GM23338 (cell line): ENCODE results near the gene PSMB8. TPM values are rescaled to one million over a fixed set of nuclear protein-coding genes. Genes with fewer than 3 reads are reported as not detected.

ENCODE experiments used
- ATAC-seq: fragments of 200-7000 bp; cut with Tn5 transposase; 3 replicates; pipeline ENCODE4 v1.9.1; 2020
- DNase-seq: peaks from one replicate; pipeline ENCODE4 v3.0.0-alpha.2; 2015; ENCODE audit warnings: low spot score
- H2AFZ ChIP-seq: fragments of 200-600 bp; sonication (generic); 2 replicates; pipeline ENCODE4 v1.8.0; 2016; ENCODE audit warnings: antibody characterized with exemption, mild to moderate bottlenecking, moderate library complexity
- H3F3A ChIP-seq: fragments of 200-600 bp; sonication (generic); replicated peaks from 2 replicates; pipeline ENCODE4 v1.8.0; 2017; ENCODE audit warnings: antibody characterized with exemption, mixed run types, low read depth
- H3K27ac ChIP-seq: fragments of 200-600 bp; sonication (generic); 2 replicates; pipeline ENCODE4 v1.6.1; 2016; ENCODE audit warnings: low read depth
- H3K27me3 ChIP-seq: fragments of 200-600 bp; sonication (generic); 2 replicates; pipeline ENCODE4 v1.8.0; 2016; ENCODE audit warnings: mild to moderate bottlenecking, mixed run types, moderate library complexity; ENCODE audit not compliant: insufficient read depth
- H3K36me3 ChIP-seq: fragments of 200-600 bp; sonication (generic); 2 replicates; pipeline ENCODE4 v1.8.0; 2016; ENCODE audit warnings: mild to moderate bottlenecking; ENCODE audit not compliant: insufficient read depth
- H3K4me1 ChIP-seq: fragments of 200-600 bp; sonication (generic); 2 replicates; pipeline ENCODE4 v1.8.0; 2016; ENCODE audit warnings: mild to moderate bottlenecking, moderate library complexity; ENCODE audit not compliant: insufficient read depth
- H3K4me2 ChIP-seq: fragments of 200-600 bp; sonication (generic); 2 replicates; pipeline ENCODE4 v1.7.1; 2017; ENCODE audit warnings: mixed run types
- H3K4me3 ChIP-seq: fragments of 200-600 bp; sonication (generic); 2 replicates; pipeline ENCODE4 v1.6.1; 2016; ENCODE audit warnings: mixed run types
- H3K79me2 ChIP-seq: fragments of 200-600 bp; sonication (generic); replicated peaks from 2 replicates; pipeline ENCODE4 v1.8.0; 2017; ENCODE audit warnings: mild to moderate bottlenecking; ENCODE audit not compliant: insufficient read depth
- H3K9me2 ChIP-seq: fragments of 200-600 bp; sonication (generic); 2 replicates; pipeline ENCODE4 v1.8.0; 2017; ENCODE audit not compliant: insufficient read depth
- H4K20me1 ChIP-seq: fragments of 200-600 bp; sonication (generic); replicated peaks from 2 replicates; pipeline ENCODE4 v1.8.0; 2017; ENCODE audit warnings: mild to moderate bottlenecking; ENCODE audit not compliant: insufficient read depth
- H3K27ac Mint-ChIP-seq: 2 replicates; pipeline ENCODE4 v1.8.0; 2020; ENCODE audit warnings: inconsistent platforms, mild to moderate bottlenecking, moderate library complexity, mixed read lengths
- H3K27me3 Mint-ChIP-seq: 3 replicates; pipeline ENCODE4 v1.8.0; 2022; ENCODE audit warnings: low read depth, mild to moderate bottlenecking, moderate library complexity, mixed read lengths, inconsistent platforms; ENCODE audit not compliant: insufficient read depth, poor library complexity
- H3K36me3 Mint-ChIP-seq: 3 replicates; pipeline ENCODE4 v1.8.0; 2021; ENCODE audit warnings: low read depth, mild to moderate bottlenecking, inconsistent platforms, moderate library complexity, mixed read lengths
- H3K4me1 Mint-ChIP-seq: 3 replicates; pipeline ENCODE4 v1.8.0; 2020; ENCODE audit warnings: mild to moderate bottlenecking, inconsistent platforms, mixed read lengths
- H3K4me3 Mint-ChIP-seq: 3 replicates; pipeline ENCODE4 v1.8.0; 2021; ENCODE audit warnings: moderate library complexity, mild to moderate bottlenecking, inconsistent platforms, mixed read lengths
- H3K9me3 Mint-ChIP-seq: 3 replicates; pipeline ENCODE4 v1.8.0; 2020; ENCODE audit warnings: moderate library complexity, mild to moderate bottlenecking, inconsistent platforms, mixed read lengths
- CREB1 ChIP-seq: fragments of 250-450 bp; sonication (Bioruptor Pico); IDR thresholded peaks from 2 replicates; pipeline ENCODE4 v1.5.0; 2020; ENCODE audit warnings: low read depth, mild to moderate bottlenecking, moderate library complexity
- EZH2 ChIP-seq: fragments of 200-600 bp; sonication (generic); IDR thresholded peaks from one replicate; pipeline ENCODE4 v1.8.0; 2017; ENCODE audit warnings: antibody characterized with exemption, mild to moderate bottlenecking, low read depth; ENCODE audit not compliant: unreplicated experiment
- EZH2phosphoT487 ChIP-seq: fragments of 200-600 bp; sonication (generic); IDR thresholded peaks from one replicate; pipeline ENCODE4 v1.8.1; 2018; ENCODE audit warnings: antibody characterized with exemption; ENCODE audit not compliant: unreplicated experiment
- NANOG ChIP-seq: IDR thresholded peaks from 2 replicates; pipeline ENCODE4 v1.6.1; 2016; ENCODE audit warnings: antibody characterized with exemption, borderline replicate concordance
- STAT1 ChIP-seq: IDR thresholded peaks from one replicate; pipeline ENCODE4 v1.6.1; 2016; ENCODE audit warnings: antibody characterized with exemption; ENCODE audit not compliant: unreplicated experiment
- ZNF114 ChIP-seq: fragments of 250-450 bp; sonication (Bioruptor Pico); IDR thresholded peaks from 2 replicates; pipeline ENCODE4 v1.5.0; 2020; ENCODE audit warnings: mild to moderate bottlenecking, moderate library complexity
- ZNF331 ChIP-seq: fragments of 250-450 bp; sonication (Bioruptor Pico); IDR thresholded peaks from 2 replicates; pipeline ENCODE4 v1.5.0; 2020; ENCODE audit warnings: low read depth, mild to moderate bottlenecking, moderate library complexity
- polyA plus RNA-seq: library from polyadenylated mRNA; unstranded; fragments of >200 nt; fragmentation: Nextera tagmentation; extraction: Ambion mirVana; gene quantifications from 2 replicates; pipeline ENCODE4 v1.2.1, GENCODE V29; 2016
- total RNA-seq: library from RNA; depleted of rRNA; stranded (reverse); fragments of >200 nt; shearing (Covaris generic); gene quantifications from 2 replicates; pipeline ENCODE4 v1.2.3, GENCODE V29; 2014
- TF ChIP-seq, protein P1 (sequence below): IDR thresholded peaks from one replicate; pipeline ENCODE4 v1.6.1; 2018; ENCODE audit warnings: antibody characterized with exemption; ENCODE audit not compliant: unreplicated experiment

Gene PSMB8
- total and polyA plus RNA-seq, 2 experiments from 2014 or later, result 16.5 to 27.6 TPM

DNA sequence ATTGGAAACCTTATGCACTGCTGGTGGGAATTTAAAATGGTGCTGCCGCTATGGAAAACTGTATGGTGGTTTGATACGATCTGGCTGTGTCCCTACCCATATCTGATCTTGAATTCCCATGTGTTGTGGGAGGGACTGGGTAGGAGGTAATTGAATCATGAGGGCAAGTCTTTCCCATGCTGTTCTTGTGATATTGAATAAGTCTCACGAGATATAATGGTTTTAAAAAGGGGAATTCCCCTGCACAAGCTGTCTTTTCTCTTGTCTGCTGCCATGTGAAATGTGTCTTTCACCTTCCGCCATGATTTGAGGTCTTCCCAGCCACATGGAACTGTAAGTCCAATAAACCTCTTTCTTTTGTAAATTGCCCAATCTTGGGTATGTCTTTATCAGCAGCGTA, 10.2 kb downstream of the PSMB8 start (continued):
- TF ChIP-seq, protein P1, sequence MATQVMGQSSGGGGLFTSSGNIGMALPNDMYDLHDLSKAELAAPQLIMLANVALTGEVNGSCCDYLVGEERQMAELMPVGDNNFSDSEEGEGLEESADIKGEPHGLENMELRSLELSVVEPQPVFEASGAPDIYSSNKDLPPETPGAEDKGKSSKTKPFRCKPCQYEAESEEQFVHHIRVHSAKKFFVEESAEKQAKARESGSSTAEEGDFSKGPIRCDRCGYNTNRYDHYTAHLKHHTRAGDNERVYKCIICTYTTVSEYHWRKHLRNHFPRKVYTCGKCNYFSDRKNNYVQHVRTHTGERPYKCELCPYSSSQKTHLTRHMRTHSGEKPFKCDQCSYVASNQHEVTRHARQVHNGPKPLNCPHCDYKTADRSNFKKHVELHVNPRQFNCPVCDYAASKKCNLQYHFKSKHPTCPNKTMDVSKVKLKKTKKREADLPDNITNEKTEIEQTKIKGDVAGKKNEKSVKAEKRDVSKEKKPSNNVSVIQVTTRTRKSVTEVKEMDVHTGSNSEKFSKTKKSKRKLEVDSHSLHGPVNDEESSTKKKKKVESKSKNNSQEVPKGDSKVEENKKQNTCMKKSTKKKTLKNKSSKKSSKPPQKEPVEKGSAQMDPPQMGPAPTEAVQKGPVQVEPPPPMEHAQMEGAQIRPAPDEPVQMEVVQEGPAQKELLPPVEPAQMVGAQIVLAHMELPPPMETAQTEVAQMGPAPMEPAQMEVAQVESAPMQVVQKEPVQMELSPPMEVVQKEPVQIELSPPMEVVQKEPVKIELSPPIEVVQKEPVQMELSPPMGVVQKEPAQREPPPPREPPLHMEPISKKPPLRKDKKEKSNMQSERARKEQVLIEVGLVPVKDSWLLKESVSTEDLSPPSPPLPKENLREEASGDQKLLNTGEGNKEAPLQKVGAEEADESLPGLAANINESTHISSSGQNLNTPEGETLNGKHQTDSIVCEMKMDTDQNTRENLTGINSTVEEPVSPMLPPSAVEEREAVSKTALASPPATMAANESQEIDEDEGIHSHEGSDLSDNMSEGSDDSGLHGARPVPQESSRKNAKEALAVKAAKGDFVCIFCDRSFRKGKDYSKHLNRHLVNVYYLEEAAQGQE, result no peak
- TF ChIP-seq ZNF331 (no peak), NANOG (no peak), EZH2phosphoT487 (no peak), CREB1 (CRISPR knock-in tag) (no peak)

DNA sequence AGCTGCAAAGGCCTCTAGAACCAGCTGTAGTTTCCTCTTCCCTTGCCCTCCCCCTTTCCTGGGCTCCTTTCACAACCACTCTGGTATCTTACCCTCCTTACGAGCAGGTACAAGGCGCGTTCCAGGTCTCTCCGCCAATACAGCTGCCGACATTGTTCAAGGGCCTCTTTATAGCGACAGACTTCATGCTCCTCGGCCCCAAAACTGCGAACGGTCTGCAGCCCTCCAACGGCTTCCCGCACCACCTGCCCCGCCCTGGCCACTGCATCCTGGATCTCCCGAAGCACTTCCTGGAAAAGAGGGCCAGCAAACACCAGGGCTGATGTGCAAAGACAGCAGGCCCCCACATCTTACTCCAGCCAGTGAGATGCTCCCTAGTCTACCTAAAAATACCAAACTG, 11.3 kb downstream of the PSMB8 start:
- H3K4me1 ChIP-seq, result peaks cover 10% of the 10 kb centered on the region; the same call in 1 of the 2 replicates
- H3K9me2 ChIP-seq, result no peaks in the 10 kb centered on the region
- H3K79me2 ChIP-seq, result no peaks in the 10 kb centered on the region
- H3K36me3 Mint-ChIP-seq, result peaks cover 9% of the 10 kb centered on the region
- no peak overlapping the region for H3K4me2 ChIP-seq
- no peak for DNase-seq
- no peak overlapping the region for H3K4me3 Mint-ChIP-seq
- H2AFZ ChIP-seq, result no peak overlapping the region
- H3K36me3 ChIP-seq, result 0 out of 2 replicates have a peak, but pooled peaks cover 3% of the 10 kb centered on the region
- H3K27me3 Mint-ChIP-seq, result peaks cover 7% of the 10 kb centered on the region
- H3K27ac Mint-ChIP-seq, result no peak overlapping the region
- H3K27ac ChIP-seq, result no peak overlapping the region
- no peaks in the 10 kb centered on the region for H3K27me3 ChIP-seq
- no peak overlapping the region for H3K4me3 ChIP-seq
- no peak for TF ChIP-seq ZNF331
- TF ChIP-seq NANOG, result no peak
- TF ChIP-seq ZNF114, result no peak
- H3K9me3 Mint-ChIP-seq, result no peaks in the 10 kb centered on the region
- H3F3A ChIP-seq, result no peaks in the 10 kb centered on the region
- ATAC-seq, result no peak
- H4K20me1 ChIP-seq, result 0 out of 2 replicates have a peak, but pooled peaks cover 6% of the 10 kb centered on the region
- peaks cover 10% of the 10 kb centered on the region for H3K4me1 Mint-ChIP-seq

DNA sequence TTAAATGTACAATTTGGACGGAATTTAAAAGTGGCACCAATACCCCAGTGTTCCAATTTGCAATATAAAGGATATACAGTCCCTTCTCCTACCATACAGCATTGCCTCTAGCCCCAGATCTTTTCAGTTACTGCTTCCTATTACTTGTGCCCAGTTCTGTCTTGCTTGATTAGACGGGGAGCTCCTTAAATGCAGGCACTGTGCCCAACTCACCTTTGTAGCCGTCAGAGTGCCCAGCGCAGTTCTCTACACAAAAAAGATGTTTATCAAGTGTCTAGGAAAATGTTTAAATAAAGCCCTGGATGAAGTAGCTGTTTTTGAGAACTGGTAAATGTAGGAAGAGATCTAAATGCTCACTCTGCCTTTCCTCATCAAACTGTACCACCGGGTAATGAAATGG, 12.9 kb downstream of the PSMB8 start:
- Mint-ChIP-seq H3K4me3 (no peak overlapping the region), H3K36me3 (peaks cover 9% of the 10 kb centered on the region; the same call in 2 of the 3 replicates), H3K4me1 (peaks cover 9% of the 10 kb centered on the region; the same call in 2 of the 3 replicates), H3K9me3 (no peaks in the 10 kb centered on the region), H3K27ac (no peak overlapping the region), H3K27me3 (no peaks in the 10 kb centered on the region)
- ATAC-seq, result no peak
- H4K20me1 ChIP-seq, result 0 out of 2 replicates have a peak, but pooled peaks cover 6% of the 10 kb centered on the region
- H3K27me3 ChIP-seq, result no peaks in the 10 kb centered on the region
- TF ChIP-seq EZH2, result no peak
- no peak for TF ChIP-seq CREB1 (CRISPR knock-in tag)
- TF ChIP-seq STAT1, result no peak
- no peak for TF ChIP-seq ZNF114
- no peak overlapping the region for H2AFZ ChIP-seq
- no peaks in the 10 kb centered on the region for H3K79me2 ChIP-seq
- H3K4me2 ChIP-seq, result no peak overlapping the region
- H3K9me2 ChIP-seq, result no peaks in the 10 kb centered on the region
- H3K36me3 ChIP-seq, result 0 out of 2 replicates have a peak, but pooled peaks cover 3% of the 10 kb centered on the region
- H3K4me3 ChIP-seq, result no peak overlapping the region
- no peaks in the 10 kb centered on the region for H3K4me1 ChIP-seq
- no peak overlapping the region for H3K27ac ChIP-seq
- no peaks in the 10 kb centered on the region for H3F3A ChIP-seq
- no peak for DNase-seq
